Bronchial epithelial cell (primary cell): Measurements from ENCODE around the gene ADAM12. TPM values are rescaled to one million over a fixed set of nuclear protein-coding genes. Genes with fewer than 3 reads are reported as not detected.

ENCODE experiments used
- DNase-seq: peaks from one replicate; pipeline ENCODE4 v3.0.0-alpha.2; 2010; ENCODE audit warnings: low read depth
- FAIRE-seq: peaks from 2 replicates; lab custom pipeline; 2011; peaks lifted over from hg19 to GRCh38; lab: Jason Lieb, UNC
- H3K27me3 ChIP-seq: 2 replicates; pipeline ENCODE4 v1.5.1; 2011; ENCODE audit warnings: low read length; ENCODE audit not compliant: control insufficient read depth, insufficient read depth
- H3K36me3 ChIP-seq: 2 replicates; pipeline ENCODE4 v1.5.1; 2011; ENCODE audit warnings: low read length; ENCODE audit not compliant: control insufficient read depth, insufficient read depth
- H3K4me3 ChIP-seq: 2 replicates; pipeline ENCODE4 v1.5.1; 2011; ENCODE audit warnings: mild to moderate bottlenecking, low read depth, low read length, control low read depth
- total RNA-seq: library from RNA; depleted of rRNA; stranded (reverse); fragments of >200 nt; gene quantifications from 2 replicates; pipeline ENCODE4 v1.2.1, GENCODE V29; 2014
- TF ChIP-seq, protein P1 (sequence below): IDR thresholded peaks from 2 replicates; pipeline ENCODE4 v1.5.1; 2011; ENCODE audit warnings: mild to moderate bottlenecking, moderate library complexity, low read length, control low read depth, inconsistent platforms; ENCODE audit not compliant: insufficient read depth, severe bottlenecking

ADAM12 gene
- total RNA-seq, 1 donor from 2014 or later: 1.8 TPM

DNA sequence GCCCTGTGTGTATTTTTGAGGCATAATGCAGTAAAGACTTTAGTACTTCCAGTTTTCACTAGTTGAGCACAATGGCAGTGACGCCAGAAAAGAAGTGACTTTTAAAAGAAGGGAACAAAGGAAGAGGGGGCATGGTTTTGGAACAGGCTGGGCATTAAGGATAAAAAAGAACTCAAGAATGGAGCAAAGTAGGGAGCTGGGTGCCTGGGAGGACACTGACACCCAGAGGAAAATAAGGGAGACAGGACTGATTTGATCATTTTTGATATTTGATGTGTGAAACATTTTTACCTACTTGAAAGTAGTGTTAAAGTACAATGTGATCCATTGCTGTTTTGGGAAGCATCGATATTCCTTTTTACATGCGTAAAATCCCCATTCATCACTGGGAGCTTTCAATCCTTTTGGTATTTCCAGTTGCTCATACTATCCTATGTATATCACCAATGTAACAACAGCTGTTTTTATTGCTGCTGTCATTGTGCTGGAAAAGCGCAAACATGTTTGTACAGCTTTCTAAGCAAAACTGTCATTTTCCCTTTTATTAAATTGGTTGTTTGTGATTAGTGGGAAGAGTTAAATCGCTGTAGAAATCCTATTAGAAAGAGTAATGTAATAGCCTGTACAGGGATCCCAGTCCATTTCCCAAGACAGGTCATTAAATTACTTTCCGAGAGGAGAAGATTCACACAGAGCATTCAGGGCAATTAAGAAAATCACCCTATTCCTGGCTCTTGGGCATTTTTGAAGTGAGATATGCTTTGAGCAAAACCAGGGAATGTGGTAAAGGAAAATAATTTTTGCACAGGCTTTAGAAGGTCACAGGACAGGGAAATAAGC lies 85.2 kb downstream of the ADAM12 start:
- H3K4me3 ChIP-seq: no peak overlapping the region
- DNase-seq (peak; percentile 1), FAIRE-seq (no peak)
- TF ChIP-seq, protein P1, sequence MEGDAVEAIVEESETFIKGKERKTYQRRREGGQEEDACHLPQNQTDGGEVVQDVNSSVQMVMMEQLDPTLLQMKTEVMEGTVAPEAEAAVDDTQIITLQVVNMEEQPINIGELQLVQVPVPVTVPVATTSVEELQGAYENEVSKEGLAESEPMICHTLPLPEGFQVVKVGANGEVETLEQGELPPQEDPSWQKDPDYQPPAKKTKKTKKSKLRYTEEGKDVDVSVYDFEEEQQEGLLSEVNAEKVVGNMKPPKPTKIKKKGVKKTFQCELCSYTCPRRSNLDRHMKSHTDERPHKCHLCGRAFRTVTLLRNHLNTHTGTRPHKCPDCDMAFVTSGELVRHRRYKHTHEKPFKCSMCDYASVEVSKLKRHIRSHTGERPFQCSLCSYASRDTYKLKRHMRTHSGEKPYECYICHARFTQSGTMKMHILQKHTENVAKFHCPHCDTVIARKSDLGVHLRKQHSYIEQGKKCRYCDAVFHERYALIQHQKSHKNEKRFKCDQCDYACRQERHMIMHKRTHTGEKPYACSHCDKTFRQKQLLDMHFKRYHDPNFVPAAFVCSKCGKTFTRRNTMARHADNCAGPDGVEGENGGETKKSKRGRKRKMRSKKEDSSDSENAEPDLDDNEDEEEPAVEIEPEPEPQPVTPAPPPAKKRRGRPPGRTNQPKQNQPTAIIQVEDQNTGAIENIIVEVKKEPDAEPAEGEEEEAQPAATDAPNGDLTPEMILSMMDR: peak; percentile 20
- H3K36me3 ChIP-seq: no peaks in the 10 kb centered on the region
- no peaks in the 10 kb centered on the region for H3K27me3 ChIP-seq

DNA sequence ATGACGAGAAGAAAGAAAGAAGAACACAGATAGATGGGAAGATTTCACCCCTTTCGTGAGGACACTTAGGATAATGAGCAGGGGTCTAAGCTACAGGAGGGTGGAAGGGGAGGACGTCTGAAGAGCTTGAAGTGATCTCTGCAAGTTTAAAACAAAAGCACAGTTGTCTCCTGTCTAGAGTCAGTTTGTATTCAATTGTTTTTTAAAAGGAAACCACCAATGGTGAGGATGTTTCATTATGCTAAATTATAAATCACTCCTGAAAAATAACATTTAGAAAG lies 85.9 kb downstream of the ADAM12 start:
- Histone ChIP-seq H3K4me3 (no peak overlapping the region), H3K36me3 (no peaks in the 10 kb centered on the region), H3K27me3 (no peaks in the 10 kb centered on the region)
- FAIRE-seq (no peak), DNase-seq (no peak)
- TF ChIP-seq, protein P1: no peak

DNA sequence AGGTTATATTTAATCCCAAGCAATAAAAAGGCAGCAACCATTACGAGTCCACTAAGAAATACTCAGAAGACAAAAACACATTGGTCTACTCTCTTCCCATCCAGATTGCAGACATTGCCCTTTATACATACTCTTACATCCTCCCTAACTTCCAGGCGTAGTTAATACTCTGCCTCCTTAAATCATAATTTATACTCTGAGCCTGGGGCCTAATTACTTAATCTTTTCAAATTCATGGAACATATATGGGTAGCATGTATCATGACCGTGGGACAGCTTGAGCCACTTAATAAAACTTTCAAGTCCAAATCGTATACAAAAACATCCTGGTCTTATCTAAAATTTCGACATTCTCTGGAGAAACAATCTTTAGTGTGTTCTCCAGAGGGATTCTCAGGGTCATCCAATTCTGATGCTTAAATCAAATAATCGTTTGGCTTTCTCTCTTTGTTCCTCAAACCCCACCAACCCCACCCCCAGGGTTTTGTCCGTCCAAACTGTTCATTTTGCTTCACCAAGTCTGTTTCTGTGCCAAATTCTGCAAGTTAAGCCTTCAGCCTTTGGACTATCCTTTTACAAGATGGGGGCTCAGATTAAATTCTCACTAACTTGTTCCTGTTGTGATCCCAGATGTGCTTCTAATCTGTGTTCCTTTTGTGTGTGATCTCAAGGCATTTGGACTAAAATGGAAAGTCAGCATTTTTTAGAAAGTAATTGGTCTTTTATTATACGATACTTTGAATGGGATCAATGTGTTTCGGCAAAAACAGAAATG lies 86.4 kb downstream of the ADAM12 start:
- no peaks in the 10 kb centered on the region for H3K27me3 ChIP-seq
- H3K36me3 ChIP-seq: no peaks in the 10 kb centered on the region
- TF ChIP-seq, protein P1: no peak
- no peak for FAIRE-seq
- H3K4me3 ChIP-seq: no peak overlapping the region
- no peak for DNase-seq

DNA sequence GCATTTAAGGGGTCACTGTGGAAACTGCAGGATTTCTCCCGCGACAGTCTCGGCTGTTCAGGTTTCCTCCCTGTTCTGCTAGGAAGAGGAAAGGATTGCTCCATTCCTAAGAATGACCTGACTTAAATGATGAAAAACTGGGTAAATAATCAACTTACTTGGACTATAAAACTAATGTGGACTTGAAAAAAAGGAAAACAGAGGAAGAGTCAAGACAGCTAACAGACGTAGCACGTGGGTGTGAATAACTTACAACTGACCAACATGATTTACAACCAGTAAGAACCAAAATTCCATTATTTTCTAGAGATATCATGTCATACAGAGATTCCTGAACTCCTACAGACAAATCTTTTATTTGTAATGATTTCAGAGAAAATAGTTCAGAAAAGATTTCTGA lies 93.8 kb downstream of the ADAM12 start:
- DNase-seq (no peak), FAIRE-seq (no peak)
- Histone ChIP-seq H3K27me3 (no peaks in the 10 kb centered on the region), H3K36me3 (no peaks in the 10 kb centered on the region), H3K4me3 (no peak overlapping the region)
- TF ChIP-seq, protein P1: no peak

DNA sequence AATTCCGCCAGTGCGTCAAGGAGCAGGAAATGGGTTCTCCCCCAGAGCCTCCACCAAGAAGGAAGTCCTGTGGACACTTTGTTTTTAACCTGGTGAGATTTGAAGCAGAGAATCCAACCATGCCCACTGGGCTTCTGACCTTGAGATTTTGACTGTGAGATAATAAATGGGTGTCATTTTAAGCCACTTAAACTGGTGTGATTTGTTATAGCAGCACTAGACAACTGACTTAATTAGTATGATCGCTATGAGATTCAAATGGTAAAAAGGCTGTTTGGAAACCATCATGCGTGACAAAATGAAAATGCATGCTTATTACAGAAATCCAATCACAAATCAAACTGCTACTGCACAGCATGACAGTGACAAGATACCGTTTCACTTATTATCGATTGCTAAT lies 98.0 kb downstream of the ADAM12 start:
- TF ChIP-seq, protein P1: no peak
- no peak for DNase-seq
- Histone ChIP-seq H3K4me3 (no peak overlapping the region), H3K27me3 (no peaks in the 10 kb centered on the region), H3K36me3 (no peaks in the 10 kb centered on the region)
- FAIRE-seq: no peak
